Measurements from ENCODE around the gene RBMS3.

- TF ChIP-seq CTCF (IDR thresholded peaks at IDR 0.05) (no peak), POLR2AphosphoS5 (IDR thresholded peaks at IDR 0.05) (no peak)
These were observed 221.9 kb downstream of the RBMS3 start for GRCh38 chr3:29502771-29503170.
